Stimulated activated CD4-positive, alpha-beta T cell treated with anti-CD3 and anti-CD28 coated beads, TNF-alpha, amount 100 ng/mL, for 24 hours (primary cell): ENCODE results near the gene MTERF4.
"Not testable (repeated sequence)": the region's sequence is repeated elsewhere in the genome, so short reads cannot be mapped to it uniquely, and the experiment has no call there.

Source experiments
- DNase-seq, 3 experiments: peaks; one replicate each; pipeline ENCODE4 v3.0.0-alpha.2; 2020; ENCODE audit warnings: low read depth in 3 of 3

Gene MTERF4

DNA sequence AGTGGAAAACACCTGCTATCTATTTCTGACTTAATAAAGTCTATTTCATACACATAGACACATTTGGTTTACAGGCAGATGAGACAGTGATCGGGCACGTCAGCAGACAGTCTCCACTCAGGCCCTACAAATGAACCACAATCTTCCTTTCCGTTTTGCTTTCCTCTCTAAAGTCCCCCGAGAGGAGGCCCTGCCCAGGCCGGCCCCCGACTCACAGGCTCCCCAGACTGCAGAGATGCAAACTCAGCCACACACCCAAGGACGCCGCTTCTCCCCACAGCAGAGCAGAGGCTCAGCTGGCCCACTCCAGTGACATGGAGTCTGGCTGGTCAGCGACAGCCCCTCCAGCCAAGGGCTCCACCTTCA is 9.3 kb upstream of the MTERF4 start:
- DNase-seq, result no peak

DNA sequence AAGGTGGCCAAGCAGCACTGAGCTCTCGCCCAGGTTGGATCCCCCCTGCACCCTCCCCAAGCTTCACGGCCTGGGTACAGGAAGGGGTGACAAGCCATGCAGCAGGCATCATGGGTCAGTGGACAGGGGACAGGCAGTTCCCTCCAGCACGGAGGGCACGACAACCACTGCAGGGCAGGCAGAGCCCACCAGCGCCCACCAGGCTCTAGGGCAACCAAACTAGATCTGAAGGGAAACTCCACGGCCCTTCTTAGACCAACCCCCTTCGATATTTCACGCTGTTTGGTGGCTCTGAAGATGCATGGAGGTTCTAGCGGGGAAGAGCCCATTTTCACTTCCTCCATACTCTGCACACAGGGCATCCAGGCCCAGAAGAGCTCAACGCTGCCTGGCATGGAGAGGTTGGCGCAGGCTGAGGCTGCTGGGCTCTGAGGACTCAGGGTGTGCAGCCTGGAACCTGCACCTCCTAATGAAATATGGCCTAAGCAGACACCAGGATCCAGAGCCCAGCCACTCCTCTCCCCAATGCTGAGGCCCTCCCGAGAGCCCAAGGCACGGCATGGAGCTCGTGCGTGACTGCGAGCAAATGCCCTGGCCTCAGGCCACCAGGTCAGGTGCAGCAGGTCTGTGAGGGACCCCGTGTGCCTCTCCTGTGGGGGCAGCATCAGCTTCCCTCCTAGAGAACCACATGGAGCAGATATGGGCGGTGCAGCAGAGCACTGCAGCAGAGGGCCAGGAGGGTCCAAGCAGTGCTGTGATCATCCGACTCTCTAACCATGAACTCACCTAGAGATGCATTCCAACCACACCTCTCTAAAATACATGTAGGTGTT is 8.7 kb upstream of the MTERF4 start:
- no peak for DNase-seq

DNA sequence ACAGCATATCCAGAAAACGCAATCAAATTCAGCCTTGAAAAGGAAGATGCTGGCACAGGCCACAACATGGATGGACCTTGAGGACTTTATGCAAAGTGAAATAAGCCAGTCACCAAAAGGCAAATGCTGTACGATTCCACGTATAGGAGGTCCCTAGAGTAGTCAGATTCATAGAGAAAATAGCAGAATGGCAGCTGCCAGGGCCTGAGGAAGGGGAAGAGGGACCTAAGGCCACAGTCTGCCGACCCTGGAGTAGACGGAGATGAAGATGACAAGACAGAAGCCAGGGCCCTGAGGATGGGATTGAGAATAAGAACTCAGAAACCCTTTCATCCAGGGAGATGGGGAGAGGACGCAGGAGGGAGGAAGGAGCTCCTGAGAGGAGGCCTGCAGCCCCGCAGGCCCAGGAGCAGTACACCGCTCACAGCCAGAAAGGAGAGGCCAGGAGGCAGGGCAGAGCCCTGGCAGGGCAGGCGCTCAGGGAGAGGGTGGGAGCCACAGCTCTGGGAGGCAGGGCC is 8.1 kb upstream of the MTERF4 start:
- DNase-seq, result no peak

DNA sequence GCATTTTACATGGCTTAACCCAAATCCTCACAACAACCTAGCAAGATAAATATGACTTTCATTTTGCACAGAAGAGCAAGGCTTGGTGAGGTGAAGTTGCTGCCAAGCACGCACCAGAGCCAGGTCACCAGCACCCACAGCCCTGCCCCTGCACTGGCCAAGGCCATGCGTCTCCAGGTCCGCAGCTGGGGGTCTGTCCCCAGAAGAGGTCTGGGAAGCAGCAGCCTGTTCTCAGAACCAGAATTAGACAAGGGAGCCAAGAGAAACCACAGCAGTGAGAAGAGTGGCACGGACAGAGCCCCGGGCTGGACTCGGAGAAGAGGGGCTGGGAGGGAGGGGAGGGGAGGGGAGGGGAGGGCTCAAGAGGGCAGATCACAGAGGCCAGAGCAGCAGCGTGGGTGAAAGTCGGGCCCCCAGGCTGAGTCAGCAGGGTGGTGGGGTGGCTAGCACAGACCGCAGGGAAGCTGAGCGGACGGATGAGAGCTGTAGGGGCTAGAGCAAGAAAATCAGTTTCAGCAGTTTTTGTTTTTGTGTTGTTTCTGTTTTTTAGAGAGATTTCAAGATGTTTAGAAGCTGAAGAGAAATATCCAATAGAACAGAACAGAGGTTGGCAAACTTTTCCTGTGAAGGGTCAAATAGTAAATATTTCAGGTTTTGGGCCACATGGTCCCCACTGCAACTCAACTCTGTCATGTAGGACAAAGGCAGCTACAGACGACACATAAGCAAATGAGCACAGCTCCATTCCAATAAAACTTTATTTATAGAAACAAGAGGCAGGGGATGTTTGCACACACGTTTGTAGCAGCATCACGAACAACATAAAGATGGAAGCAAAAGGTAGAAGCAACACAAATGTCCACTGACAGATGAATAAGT is 7.4 kb upstream of the MTERF4 start:
- peak in 1 of 3 experiments; percentile 37 for DNase-seq

DNA sequence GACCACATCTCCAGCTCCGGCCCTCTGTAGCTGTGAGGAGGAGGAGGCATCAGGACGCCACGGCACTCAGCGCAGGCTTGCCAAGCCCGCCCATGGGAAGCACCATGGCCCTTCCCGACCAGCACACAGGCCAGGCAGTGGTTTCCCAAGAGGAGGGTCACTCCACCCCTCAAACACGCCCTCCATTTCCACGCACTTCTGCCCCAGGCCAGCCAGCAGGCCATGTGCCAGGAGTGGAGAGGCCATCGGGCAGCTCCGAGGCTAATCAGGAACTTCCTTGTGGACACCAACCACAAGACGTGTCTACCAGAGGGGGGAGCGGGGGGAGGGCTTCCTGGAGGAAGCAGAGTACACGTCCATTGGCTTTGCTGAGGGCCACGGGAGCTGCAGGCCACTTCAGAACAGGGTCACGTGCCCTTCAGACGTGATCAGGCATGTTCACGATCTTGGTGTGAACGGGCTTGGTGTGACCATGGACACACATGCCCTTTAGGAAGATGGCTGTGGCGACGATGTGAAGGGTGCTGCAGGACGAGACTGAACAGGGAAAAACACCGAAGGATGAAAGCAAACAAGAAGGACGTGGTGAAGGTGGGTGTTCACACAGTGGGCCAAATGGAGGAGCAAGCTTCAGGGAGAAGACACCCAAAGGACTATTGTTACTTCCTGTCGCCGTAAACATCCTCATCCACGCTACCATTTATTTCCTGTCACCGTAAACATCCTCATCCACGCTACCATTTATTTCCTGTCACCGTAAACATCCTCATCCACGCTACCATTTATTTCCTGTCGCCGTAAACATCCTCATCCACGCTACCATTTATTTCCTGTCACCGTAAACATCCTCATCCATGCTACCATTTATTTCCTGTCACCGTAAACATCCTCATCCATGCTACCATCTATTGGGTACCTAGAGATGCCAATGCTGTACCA is 6.5 kb upstream of the MTERF4 start:
- no peak for DNase-seq

DNA sequence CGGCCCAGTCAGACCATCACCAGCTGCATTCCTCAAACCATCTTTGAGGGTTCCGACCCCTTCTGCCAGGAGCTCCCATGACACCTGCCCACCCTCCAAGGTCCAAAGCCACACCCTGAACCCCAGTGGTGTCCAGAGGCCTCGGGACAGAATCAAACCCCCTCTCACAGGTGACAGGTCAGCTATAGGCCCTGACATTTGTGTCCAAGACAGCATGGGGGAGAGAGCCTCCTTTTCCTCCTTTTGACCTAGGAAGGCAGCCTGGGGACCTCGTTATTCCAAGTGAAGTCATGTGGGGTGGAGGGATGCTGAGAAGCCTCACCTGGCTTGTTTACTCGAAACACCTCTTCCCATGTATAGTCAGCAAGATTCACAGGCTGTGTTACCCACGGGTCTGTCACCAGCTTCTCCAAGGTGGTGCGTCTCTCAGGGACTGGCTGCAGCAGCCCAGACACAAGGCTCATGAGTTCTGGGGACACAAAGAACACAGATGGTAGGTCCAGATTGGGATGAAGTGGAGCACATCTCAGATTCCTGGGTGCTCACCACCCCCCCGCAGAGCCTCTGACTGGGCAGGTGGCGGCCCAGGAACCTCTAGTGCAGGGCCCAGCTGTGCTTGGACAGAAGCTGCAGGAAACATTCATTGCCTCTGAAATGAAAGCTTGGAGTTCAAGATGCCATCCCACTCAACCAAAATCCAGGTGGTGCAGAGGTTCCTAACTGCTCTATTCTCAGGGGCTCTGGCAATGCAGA is 5.1 kb upstream of the MTERF4 start:
- no peak for DNase-seq

DNA sequence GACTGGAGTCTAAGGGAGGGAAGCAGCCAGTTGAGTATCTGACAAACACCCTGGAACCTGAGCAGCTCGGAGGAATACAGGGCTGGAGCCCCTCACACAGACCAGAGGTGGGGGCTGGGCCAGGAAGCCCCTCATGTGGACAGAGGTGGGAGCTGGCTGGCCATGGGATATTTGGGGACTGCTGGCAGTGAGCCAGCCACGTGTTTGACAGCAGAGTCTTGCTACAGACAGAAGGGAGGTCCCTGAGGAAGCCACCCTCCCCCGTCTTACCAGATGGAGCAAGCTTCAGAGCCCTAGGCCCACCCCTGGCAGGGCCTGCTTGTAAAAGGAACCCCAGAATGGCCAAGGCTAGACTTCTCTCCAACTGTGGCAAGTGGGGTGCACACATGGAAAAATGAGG is 3.6 kb upstream of the MTERF4 start:
- no peak for DNase-seq

DNA sequence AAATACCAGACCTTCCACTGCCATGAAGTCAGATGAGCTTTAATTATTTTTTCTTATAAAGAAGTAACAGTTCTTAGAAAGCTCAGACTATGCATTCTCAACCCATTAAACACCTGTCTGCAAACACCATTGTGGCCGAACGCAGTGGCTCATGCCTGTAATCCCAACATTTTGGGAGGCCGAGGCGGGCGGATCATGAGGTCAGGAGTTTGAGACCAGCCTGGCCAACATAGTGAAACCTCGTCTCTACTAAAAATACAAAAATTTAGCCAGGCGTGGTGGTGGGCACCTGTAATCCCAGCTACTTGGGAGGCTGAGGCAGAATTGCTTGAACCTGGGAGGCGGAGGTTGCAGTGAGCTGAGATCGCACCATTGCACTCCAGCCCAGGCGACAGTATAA is 2.5 kb upstream of the MTERF4 start:
- not testable (repeated sequence) for DNase-seq

DNA sequence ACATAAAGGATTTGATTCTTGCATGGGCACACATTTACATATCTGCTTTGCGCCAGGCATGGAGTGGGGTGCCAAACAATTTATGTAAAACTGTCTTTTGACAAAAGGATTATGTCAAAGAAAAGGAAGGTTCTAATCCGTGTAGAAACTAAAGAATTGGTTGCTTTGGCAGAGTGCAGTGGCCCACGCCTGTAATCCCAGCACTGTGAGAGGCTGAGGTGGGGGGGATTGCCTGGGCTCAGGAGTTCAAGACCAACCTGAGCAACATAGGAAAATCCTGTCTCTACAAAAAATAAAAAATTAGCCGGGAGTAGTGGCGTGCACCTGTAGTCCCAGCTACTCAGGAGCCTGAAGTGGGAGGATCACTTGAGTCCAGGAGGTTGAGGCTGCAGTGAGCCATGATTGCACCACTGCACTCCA is 1.1 kb upstream of the MTERF4 start:
- DNase-seq, result no peak

DNA sequence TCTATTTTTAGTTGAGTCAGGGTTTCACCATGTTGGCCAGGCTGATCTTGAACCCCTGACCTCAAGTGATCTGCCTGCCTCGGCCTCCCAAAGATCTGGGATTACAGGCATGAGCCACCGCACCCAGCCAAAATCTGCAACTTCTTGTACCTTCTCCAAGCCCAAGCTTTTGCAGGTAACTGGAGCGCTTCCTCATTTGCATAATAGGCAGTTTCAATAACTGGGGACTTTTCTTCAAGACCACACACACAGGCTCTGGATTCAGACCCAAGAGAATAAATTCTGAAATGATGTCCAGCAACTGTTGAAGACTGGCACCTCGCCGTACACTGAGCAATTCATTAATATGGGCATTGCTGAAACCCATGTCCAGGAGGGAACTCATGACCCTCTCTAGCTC is 2.8 kb downstream of the MTERF4 start:
- no peak for DNase-seq

DNA sequence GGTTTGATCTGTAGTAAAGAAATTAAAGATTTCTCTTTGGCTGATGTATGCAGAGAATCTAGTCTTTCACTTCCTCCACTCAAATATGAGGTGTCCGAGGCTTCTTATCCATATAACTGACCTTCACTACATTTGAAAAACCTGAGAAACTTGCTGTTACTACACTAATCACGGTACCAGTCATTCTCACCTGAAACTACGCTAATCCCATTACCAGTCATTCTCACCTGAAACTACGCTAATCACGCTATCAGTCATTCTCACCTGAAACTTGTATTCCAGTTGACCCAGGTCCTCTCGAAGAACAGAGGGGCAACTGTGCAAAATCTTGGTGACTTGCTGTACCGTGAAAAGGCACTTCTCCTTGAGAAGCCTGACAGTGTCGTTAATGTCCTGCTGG is 5.1 kb downstream of the MTERF4 start:
- no peak for DNase-seq

DNA sequence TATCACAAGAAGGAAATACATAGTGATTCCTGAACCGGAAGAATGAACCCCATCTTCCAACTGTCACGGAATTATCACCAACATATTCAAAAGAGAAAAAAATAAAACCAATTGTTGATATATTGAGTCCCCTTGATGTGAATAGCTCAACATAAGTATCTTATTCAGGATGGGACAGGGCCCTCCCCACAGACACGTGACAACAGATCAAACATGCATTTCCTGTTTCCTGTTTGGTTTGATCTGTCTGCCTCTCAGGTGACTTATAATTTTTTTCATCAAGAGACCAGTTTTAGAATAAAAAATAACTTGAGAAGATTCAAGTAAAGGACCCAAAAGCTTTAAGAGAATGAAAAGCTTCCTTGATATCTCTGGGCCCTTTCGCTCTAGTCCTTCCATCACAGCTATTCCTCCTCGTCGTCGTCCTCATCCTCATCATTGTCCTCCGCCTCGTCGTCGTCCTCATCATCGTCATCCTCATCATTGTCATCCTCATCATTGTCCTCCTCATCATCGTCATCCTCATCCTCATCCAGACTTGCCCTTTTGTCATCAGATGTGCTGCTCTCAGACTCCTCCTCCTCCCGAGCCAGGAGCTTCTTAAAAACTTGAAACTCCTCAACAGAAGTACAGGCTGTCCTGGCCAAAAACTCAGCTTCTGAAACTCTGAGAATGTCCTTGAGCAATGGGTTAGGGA is 6.3 kb downstream of the MTERF4 start:
- DNase-seq, result no peak

DNA sequence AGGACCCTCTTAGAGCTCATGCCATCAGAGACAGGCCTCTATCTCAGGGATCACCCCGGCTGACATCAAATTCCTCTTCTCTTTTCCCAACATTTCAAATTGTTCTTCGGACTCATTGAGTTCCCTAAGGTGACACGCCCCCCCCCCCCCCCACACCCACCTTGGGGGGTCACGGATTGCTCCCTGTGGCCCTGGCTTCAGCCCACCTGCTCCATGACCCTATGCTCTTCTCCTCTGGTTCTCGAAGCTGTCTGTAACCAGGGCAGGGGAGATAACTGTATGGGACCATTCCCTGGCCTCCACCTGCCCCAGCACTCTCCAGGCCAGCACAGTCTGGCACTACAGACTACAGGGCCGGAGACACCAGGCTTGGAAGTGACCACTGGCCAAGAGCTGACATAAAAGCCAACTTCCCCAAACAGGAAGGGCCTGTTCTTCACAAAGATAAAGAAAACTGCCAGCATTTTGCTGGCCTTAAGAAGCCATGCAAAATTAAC is 7.1 kb downstream of the MTERF4 start:
- DNase-seq, result no peak

DNA sequence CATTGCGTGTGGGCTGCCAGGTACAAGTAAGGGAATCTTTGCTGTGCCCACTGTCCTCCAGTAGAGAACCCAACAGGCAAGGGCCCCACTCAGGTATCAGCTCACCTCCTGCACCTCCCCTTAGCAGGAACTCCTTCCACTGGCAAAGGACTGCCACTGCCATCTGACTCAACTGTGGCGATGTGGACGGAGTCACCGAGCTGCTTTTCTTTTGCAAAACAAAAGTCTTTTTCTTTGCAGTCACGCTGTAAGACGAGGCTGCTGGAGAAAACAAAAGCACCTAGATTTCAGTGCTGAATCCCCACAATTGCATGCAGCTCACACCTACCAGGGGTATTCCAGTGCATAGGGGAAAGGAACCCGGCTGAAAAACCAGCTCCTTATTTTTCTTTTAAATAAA is 7.9 kb downstream of the MTERF4 start:
- no peak for DNase-seq

DNA sequence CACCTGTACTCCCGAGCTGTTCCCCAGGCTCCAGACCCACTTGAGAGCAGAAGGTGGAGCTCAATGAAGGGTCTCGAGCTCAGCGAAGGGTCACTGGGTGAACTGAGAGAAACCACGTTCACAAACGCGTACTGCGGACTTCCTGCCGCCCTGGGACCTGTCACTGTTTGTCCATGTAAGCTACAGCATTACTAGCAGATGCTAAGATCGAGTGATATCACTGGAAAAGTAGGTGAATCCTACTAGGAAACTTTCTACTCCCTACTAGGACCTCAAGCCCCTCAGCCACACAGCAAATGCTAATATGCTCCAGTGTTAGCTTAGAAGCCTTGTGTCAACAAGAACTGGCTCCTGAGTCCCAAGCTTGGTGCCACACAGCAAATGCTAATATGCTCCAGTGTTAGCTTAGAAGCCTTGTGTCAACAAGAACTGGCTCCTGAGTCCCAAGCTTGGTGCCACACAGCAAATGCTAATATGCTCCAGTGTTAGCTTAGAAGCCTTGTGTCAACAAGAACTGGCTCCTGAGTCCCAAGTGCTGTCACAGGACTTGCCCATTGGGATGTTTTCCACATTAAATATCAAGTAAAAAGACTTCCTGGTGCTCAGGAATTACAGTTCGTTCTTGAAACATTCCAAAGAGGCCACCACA is 8.8 kb downstream of the MTERF4 start:
- DNase-seq, result not testable (repeated sequence)

DNA sequence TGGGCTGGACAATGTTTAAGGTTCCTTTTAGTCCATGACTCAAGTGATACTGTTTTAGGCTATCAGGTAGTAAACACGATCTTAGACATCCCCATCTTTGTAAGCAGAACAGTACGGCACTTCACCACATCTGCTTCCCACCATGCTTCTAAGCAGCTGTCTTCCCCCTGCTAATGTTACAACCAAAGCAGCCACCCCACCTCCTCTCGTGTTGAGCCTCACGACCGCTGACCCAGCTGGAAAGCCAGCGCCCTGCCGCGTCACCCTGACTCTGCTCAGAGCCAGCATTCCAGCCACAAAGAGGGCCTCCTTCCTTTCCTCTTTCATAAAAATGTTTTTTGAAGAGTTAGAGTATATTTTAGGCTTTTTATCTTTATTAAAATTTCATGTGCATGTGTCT is 9.4 kb downstream of the MTERF4 start:
- DNase-seq, result no peak

DNA sequence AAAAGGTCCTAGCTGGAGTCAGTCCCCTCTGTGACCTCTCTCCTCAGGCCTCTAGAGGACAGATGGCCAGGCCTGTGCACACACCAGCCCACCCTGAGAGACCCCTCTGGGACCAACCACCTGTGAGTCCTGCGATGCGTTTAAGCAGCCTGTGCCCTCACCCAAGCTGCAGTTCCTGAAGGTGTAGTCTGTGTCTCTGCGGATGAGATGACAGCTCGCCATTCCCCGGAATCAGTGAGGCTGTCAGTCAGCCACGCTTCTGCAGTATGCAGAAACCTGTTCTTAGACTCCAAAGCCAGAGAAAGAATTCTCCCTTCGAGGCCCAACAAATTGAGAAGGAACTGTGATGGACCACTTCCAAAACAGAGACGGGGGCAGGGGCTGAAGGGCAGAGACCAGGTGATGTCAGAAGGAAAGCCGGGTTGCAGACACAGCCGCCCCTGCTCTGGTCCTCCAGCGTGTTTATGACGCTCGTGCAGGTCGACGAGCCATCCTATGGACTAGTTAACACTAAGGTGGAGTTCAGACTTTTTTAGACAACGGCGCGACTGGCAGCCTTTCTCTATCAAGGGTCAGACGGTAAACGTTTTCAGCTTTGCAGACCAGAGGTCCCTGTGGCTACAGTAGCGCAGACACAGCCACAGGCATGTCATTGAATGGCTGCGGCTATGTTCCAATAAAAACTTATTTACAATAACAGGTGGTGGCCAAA is 10.2 kb downstream of the MTERF4 start:
- no peak for DNase-seq

DNA sequence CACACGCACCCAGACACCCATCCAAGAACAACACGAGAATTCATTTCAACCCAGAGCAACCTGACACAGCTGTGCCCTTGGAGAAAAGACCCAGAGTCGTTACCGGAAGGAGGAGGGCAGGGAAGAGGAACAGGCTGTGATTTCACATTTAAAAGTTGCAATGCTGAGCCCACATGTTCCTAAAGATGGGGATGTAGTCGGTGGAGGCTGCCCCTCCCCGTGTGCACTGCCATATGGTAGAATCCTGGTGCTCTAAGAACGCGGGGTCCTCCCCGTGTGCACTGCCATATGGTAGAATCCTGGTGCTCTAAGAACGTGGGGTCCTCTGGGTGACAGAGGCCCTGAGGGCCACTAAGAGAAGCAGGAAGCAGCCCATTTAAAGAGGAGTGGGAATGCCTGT is 10.9 kb downstream of the MTERF4 start:
- DNase-seq, result no peak
